B cell (primary cell): ENCODE measurements around the gene MCUB. TPM values are rescaled to one million over a fixed set of nuclear protein-coding genes. Genes with fewer than 3 reads are reported as not detected.

Source experiments
- ATAC-seq: fragments of 200-7000 bp; cut with Tn5 transposase; one replicate; pipeline ENCODE4 v1.10.0; 2021; ENCODE audit warnings: low read depth, mild to moderate bottlenecking, moderate number of reproducible peaks, moderate library complexity
- CTCF ChIA-PET: fragments of 350-600 bp; sonication (Branson Sonifier 250); formaldehyde crosslinking; loops from one replicate; lab custom pipeline; 2021; ENCODE audit warnings: antibody characterized with exemption, inconsistent platforms; lab: Charles Lee
- POLR2A ChIA-PET: fragments of 350-600 bp; sonication (Branson Sonifier 250); formaldehyde crosslinking; loops from one replicate; lab custom pipeline; 2021; ENCODE audit warnings: antibody characterized with exemption; lab: Charles Lee
- DNase-seq: peaks from one replicate; pipeline ENCODE4 v3.0.0; 2013
- H2AFZ ChIP-seq: 2 replicates; pipeline ENCODE4 v1.6.1; 2012; ENCODE audit warnings: mild to moderate bottlenecking, low read depth, low read length; ENCODE audit not compliant: insufficient read depth, poor library complexity, severe bottlenecking
- H3K27ac ChIP-seq, 2 donors: 1 replicate in 1 of 2; 2 replicates in 1 of 2; pipeline ENCODE4 v1.5.1; 2012 to 2013; ENCODE audit warnings: low read length in 2 of 2, mild to moderate bottlenecking in 2 of 2, moderate library complexity in 1 of 2
- H3K27me3 ChIP-seq, 4 experiments: fragments of 200-600 bp in 1 of 4; sonication (generic) in 1 of 4; replicated peaks in 1 of 4; 1 replicate in 2 of 4; 2 replicates in 2 of 4; pipeline versions ENCODE4 v1.6.1 to v1.7.0; 2013 to 2016; ENCODE audit warnings: low read length in 3 of 4, mild to moderate bottlenecking in 2 of 4, mixed read lengths in 1 of 4, moderate library complexity in 1 of 4; ENCODE audit not compliant: insufficient read depth in 4 of 4, control insufficient read depth in 3 of 4; ENCODE audit errors: control extremely low read depth in 1 of 4
- H3K36me3 ChIP-seq, 2 experiments: replicated peaks in 1 of 2; 1 replicate in 1 of 2; 2 replicates in 1 of 2; pipeline versions ENCODE4 v1.6.1 to v1.7.1; 2013; ENCODE audit warnings: low read length in 1 of 2; ENCODE audit not compliant: insufficient read depth in 2 of 2, control insufficient read depth in 1 of 2; ENCODE audit errors: control extremely low read depth in 1 of 2, extremely low read depth in 1 of 2
- H3K4me1 ChIP-seq, 2 donors: fragments of 200-600 bp in 1 of 2; sonication (generic) in 1 of 2; 1 replicate in 1 of 2; 2 replicates in 1 of 2; pipeline versions ENCODE4 v1.5.1 to v1.6.1; 2013 to 2017; ENCODE audit warnings: low read length in 2 of 2; ENCODE audit not compliant: control insufficient read depth in 2 of 2, insufficient read depth in 2 of 2
- H3K4me2 ChIP-seq: replicated peaks from 2 replicates; pipeline ENCODE3; 2012; ENCODE audit warnings: mild to moderate bottlenecking, low read depth, low read length; ENCODE audit not compliant: poor library complexity, severe bottlenecking
- H3K4me3 ChIP-seq, 5 experiments: fragments of 200-600 bp in 1 of 5; sonication (generic) in 1 of 5; 1 replicate in 3 of 5; 2 replicates in 2 of 5; pipeline versions ENCODE4 v1.5.1 to v1.7.0; 2011 to 2016; ENCODE audit warnings: low read length in 4 of 5, mild to moderate bottlenecking in 4 of 5, low read depth in 2 of 5, control low read depth in 1 of 5, moderate library complexity in 1 of 5; ENCODE audit not compliant: insufficient read depth in 1 of 5; ENCODE audit errors: control extremely low read depth in 1 of 5, extremely low read depth in 1 of 5
- H3K79me2 ChIP-seq: fragments of 200-600 bp; sonication (generic); one replicate; pipeline ENCODE4 v1.6.0; 2016; ENCODE audit warnings: low read length; ENCODE audit not compliant: control insufficient read depth, insufficient read depth
- H3K9ac ChIP-seq: fragments of 200-600 bp; sonication (generic); 2 replicates; pipeline ENCODE4 v1.6.1; 2017; ENCODE audit warnings: mild to moderate bottlenecking, low read length, moderate library complexity
- H3K9me3 ChIP-seq, 3 donors: one replicate each; pipeline versions ENCODE4 v1.6.1 to v1.7.1; 2013; ENCODE audit warnings: low read length in 2 of 3; ENCODE audit not compliant: control insufficient read depth in 2 of 3, insufficient read depth in 1 of 3; ENCODE audit errors: control extremely low read depth in 1 of 3
- H4K20me1 ChIP-seq: 2 replicates; pipeline ENCODE4 v1.6.0; 2012; ENCODE audit warnings: mild to moderate bottlenecking, low read length; ENCODE audit not compliant: insufficient read depth, control insufficient read depth, poor library complexity, severe bottlenecking
- H3K27ac Mint-ChIP-seq: one replicate; pipeline ENCODE4 v1.8.0; 2021; ENCODE audit warnings: mixed read lengths
- H3K27me3 Mint-ChIP-seq: one replicate; pipeline ENCODE4 v1.8.0; 2021; ENCODE audit warnings: mixed read lengths
- H3K4me1 Mint-ChIP-seq: one replicate; pipeline ENCODE4 v1.8.0; 2021; ENCODE audit warnings: mixed read lengths
- H3K4me3 Mint-ChIP-seq: one replicate; pipeline ENCODE4 v1.8.0; 2021; ENCODE audit warnings: mixed read lengths
- H3K9me3 Mint-ChIP-seq: one replicate; pipeline ENCODE4 v1.8.0; 2022; ENCODE audit warnings: mixed read lengths; ENCODE audit not compliant: insufficient read depth
- CTCF ChIP-seq: fragments of 200-600 bp; IDR thresholded peaks from one replicate; pipeline ENCODE4 v1.8.0; 2022; ENCODE audit warnings: antibody characterized with exemption, mild to moderate bottlenecking
- EZH2 ChIP-seq: IDR thresholded peaks from 2 replicates; pipeline ENCODE4 v1.6.1; 2012; ENCODE audit warnings: borderline replicate concordance, low read depth, mild to moderate bottlenecking, moderate library complexity, low read length; ENCODE audit not compliant: insufficient read depth, poor library complexity, severe bottlenecking
- WGBS: methylation state at CpG from one replicate; pipeline ENCODE4 v1.1.5; 2013; ENCODE audit warnings: missing lambda C conversion rate; ENCODE audit not compliant: insufficient coverage; 5-methylcytosine and 5-hydroxymethylcytosine counted together
- intact Hi-C: fragments of 100-400 bp; cut with micrococcal nuclease; formaldehyde crosslinking; loops from one replicate; pipeline ENCODE4 v1.10.0; 2022
- polyA plus RNA-seq: library from polyadenylated mRNA; depleted of rRNA; stranded (reverse); fragments of >200 nt; gene quantifications from 2 replicates; pipeline ENCODE4 v1.2.3, GENCODE V29; 2012
- total RNA-seq, 2 donors: library from RNA; stranded (reverse); fragments of 120-200 nt in 1 of 2; gene quantifications; 1 replicate in 1 of 2; 2 replicates in 1 of 2; pipeline versions ENCODE4 v1.2.3 to v1.2.4, GENCODE V29; 2013 to 2022

MCUB gene
- total and polyA plus RNA-seq, 2 donors (not counting 1 experiment from before 2014, with no cell fraction given) = 59.3 to 114 TPM

- Mint-ChIP-seq H3K4me3 (peak overlapping the region; percentile 35), H3K9me3 (peaks cover 11% of the 10 kb centered on the region), H3K4me1 (peaks cover 32% of the 10 kb centered on the region), H3K27me3 (no peaks in the 10 kb centered on the region), H3K27ac (peak overlapping the region; percentile 64)
- intact Hi-C loops = no loop called here
- no peak overlapping the region for H3K4me3 ChIP-seq
- H3K27me3 ChIP-seq = no peaks in the 10 kb centered on the region
- no peak for TF ChIP-seq CTCF
- no peak for TF ChIP-seq EZH2
- peaks cover 12 to 18% of the 10 kb centered on the region in 2 donors for H3K4me1 ChIP-seq
- DNase-seq (peak; percentile 7), ATAC-seq (peak; percentile 17)
- no CpG with 5 or more reads among the region's 5 CpGs for WGBS
- H3K36me3 ChIP-seq = peaks cover 4 to 9% of the 10 kb centered on the region in 2 experiments
- peaks cover 44% of the 10 kb centered on the region for H4K20me1 ChIP-seq
- H3K9ac ChIP-seq = no peak overlapping the region
- no peak overlapping the region for H2AFZ ChIP-seq
- ChIA-PET CTCF (no interaction called here), POLR2A (interaction anchor here (0.6 kb wide), 3 partner anchors 82 to 1393 kb away, joined by 4 to 6 read pairs (median 4); no protein-coding TSS in a partner anchor)
- H3K4me2 ChIP-seq = peak overlapping the region; percentile 4
- peaks cover 78% of the 10 kb centered on the region for H3K79me2 ChIP-seq
- H3K9me3 ChIP-seq = peaks cover 7 to 20% (median 12%) of the 10 kb centered on the region in 3 donors
- peak overlapping the region in 1 of 2 donors; percentile 1 for H3K27ac ChIP-seq
Observed at GRCh38 chr4:109648266-109648996, 88.4 kb downstream of the MCUB start.

- H3K27ac ChIP-seq = peak overlapping the region in 1 of 2 donors; percentile 1
- POLR2A ChIA-PET = interaction anchor here (0.6 kb wide), 2 partner anchors 82 to 1394 kb away, joined by 4 to 6 read pairs; no protein-coding TSS in a partner anchor
- WGBS = no CpG with 5 or more reads among the region's 2 CpGs
Observed at GRCh38 chr4:109648997-109649575, 89.0 kb downstream of the MCUB start.

More at GRCh38 chr4:109648997-109649575, 89.0 kb downstream of the MCUB start:
- H3K4me1 Mint-ChIP-seq = peaks cover 32% of the 10 kb centered on the region
- intact Hi-C loops = no loop called here
- no peaks in the 10 kb centered on the region for H3K27me3 Mint-ChIP-seq
- Histone ChIP-seq H3K27me3 (no peaks in the 10 kb centered on the region), H4K20me1 (peaks cover 48% of the 10 kb centered on the region), H3K9ac (no peak overlapping the region), H3K9me3 (peaks cover 7 to 20% (median 13%) of the 10 kb centered on the region in 3 donors), H3K36me3 (peaks cover 4 to 9% of the 10 kb centered on the region in 2 experiments), H3K79me2 (peaks cover 72% of the 10 kb centered on the region), H3K4me2 (no peak overlapping the region), H3K4me3 (no peak overlapping the region), H3K4me1 (peaks cover 12 to 18% of the 10 kb centered on the region in 2 donors), H2AFZ (no peak overlapping the region)
- H3K9me3 Mint-ChIP-seq = peaks cover 11% of the 10 kb centered on the region
- H3K4me3 Mint-ChIP-seq = peak overlapping the region; percentile 12
- DNase-seq (no peak), ATAC-seq (no peak)
- CTCF ChIA-PET = no interaction called here
- H3K27ac Mint-ChIP-seq = no peak overlapping the region
- TF ChIP-seq CTCF (no peak), EZH2 (no peak)
